H1 (cell line): ENCODE data around the gene TRPV6. TPM values are rescaled to one million over a fixed set of nuclear protein-coding genes. Genes with fewer than 3 reads are reported as not detected.

ENCODE experiments used
- HDAC2 ChIP-seq, 2 experiments: fragments of 300-600 bp in 1 of 2; sonication (generic) in 1 of 2; IDR thresholded peaks; 2 replicates each; pipeline ENCODE4 v1.6.1; 2011 to 2012; ENCODE audit warnings: low read depth in 2 of 2, low read length in 2 of 2, mild to moderate bottlenecking in 2 of 2, moderate library complexity in 2 of 2, borderline replicate concordance in 1 of 2, inconsistent platforms in 1 of 2
- MAFK ChIP-seq: IDR thresholded peaks from 2 replicates; pipeline ENCODE4 v1.6.1; 2012; ENCODE audit warnings: low read depth, mild to moderate bottlenecking, improper control_type of control experiment, low read length
- TCF12 ChIP-seq: IDR thresholded peaks from 2 replicates; pipeline ENCODE4 v1.6.1; 2011; ENCODE audit warnings: low read depth, mild to moderate bottlenecking, low read length
- polyA plus RNA-seq, 7 experiments: library from polyadenylated mRNA; depleted of rRNA in 3 of 7; stranded (reverse) in 5 of 7; unstranded in 2 of 7; fragments of >200 nt in 5 of 7; fragments of 200-250 nt in 2 of 7; gene quantifications; 1 replicate in 5 of 7; 2 replicates in 1 of 7; 4 replicates in 1 of 7; pipeline versions ENCODE4 v1.2.1 to v1.2.3, GENCODE V29; 2011 to 2013; ENCODE audit warnings: missing spikeins in 2 of 7, mixed read lengths in 2 of 7
- total RNA-seq: library from RNA; stranded (reverse); fragmentation: NEBNext Ultra II Directional; extraction: Animal tissue kit (Norgen Biotek cat#: 25700); gene quantifications from 2 replicates; pipeline ENCODE4 v1.2.1, GENCODE V29; 2021
- TF ChIP-seq, protein P1 (sequence below): IDR thresholded peaks from 2 replicates; pipeline ENCODE4 v1.6.1; 2011; ENCODE audit warnings: low read depth, mild to moderate bottlenecking, low read length; ENCODE audit not compliant: insufficient read depth

TRPV6 gene
- total and polyA plus RNA-seq, 2 of the 8 experiments (the other 6 are each of a cell fraction or from before 2014, with no cell fraction given), result 0.52 to 1.1 TPM

DNA sequence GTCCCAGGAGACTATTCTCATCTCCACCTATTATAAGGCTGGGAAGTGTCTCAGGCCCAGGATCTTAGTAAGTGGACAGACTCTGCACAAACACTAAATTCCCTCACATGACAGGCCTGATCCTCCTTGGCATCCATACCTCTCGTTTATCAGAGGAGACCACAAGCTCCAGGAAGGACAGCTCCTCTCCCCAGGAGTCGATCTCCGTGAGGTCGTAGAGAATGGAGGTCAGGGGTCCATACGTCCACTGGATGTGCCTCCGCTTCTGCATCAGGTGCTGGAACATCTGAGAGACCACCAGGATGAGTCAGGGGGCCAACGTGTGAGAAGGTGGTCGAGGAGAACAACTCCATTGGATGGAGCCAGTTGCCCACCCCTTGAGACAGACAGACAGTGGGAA is 42.4 kb upstream of the TRPV6 start (continued):
- TF ChIP-seq HDAC2 (IDR thresholded peaks at IDR 0.05; ENCODE audit: borderline replicate concordance in 1 of 2, low read depth in 2 of 2, low read length in 2 of 2), result no peak
- TF ChIP-seq TCF12, result no peak
- TF ChIP-seq MAFK, result no peak
- TF ChIP-seq, protein P1, sequence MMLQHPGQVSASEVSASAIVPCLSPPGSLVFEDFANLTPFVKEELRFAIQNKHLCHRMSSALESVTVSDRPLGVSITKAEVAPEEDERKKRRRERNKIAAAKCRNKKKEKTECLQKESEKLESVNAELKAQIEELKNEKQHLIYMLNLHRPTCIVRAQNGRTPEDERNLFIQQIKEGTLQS, result no peak
